ENCODE measurements around the gene IFNLR1.

IFNLR1 gene

DNA sequence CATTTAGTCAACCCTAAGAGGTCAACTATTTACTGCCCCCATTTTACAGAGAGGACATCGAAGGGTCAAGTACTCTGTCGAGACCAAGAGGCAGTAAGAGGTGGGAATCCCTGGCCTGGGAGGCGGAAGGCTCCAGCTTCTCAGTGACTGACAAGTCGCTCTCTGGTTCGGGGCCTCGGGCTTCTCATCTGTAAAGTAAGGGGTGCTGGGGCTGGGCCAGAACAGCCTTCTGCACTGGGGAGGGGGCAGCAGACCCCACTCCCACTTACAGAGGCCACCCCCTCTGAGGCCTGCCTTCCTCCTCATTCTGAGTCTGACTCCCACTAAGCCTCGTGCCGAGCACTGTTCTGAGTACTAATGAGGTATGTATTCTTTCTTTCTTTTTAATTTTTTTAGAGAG, 17.0 kb upstream of the IFNLR1 start:
- peaks cover 21% of the 10 kb centered on the region for H3K27me3 ChIP-seq (ENCODE audit: control insufficient read depth, insufficient read depth, low read length)
- H3K4me1 ChIP-seq (ENCODE audit: control insufficient read depth, insufficient read depth, low read length): peaks cover 6% of the 10 kb centered on the region
- H3K4me3 ChIP-seq (ENCODE audit: low read length): no peak overlapping the region
- no peak overlapping the region for H3K4me2 ChIP-seq (ENCODE audit: low read length)
- no peaks in the 10 kb centered on the region for H3K9me3 ChIP-seq (replicated peaks; ENCODE audit: low read length)
- no peak overlapping the region for H3K9ac ChIP-seq (ENCODE audit: low read depth, low read length)
- H3K36me3 ChIP-seq (ENCODE audit: insufficient read depth, low read length): no peaks in the 10 kb centered on the region

DNA sequence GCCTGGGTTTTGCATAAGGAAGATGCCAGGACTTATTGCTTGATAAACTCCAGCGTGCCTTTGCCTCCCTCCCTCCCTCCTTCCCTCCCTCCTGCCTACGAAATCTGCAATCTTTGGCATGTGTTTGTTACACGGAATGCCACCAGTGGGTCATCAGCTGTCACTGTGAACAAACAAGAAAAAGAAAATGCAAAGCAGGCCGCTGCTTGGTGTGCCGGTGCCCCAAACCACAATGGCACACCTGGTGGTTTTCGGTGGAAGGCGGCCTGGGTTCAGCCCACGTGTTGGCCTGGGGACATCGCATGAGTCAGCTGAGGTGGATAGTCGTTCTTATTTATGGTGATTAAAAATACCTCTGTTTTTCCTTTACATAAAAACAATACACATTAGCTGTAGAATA, 16.3 kb upstream of the IFNLR1 start:
- peaks cover 6% of the 10 kb centered on the region for H3K4me1 ChIP-seq (ENCODE audit: control insufficient read depth, insufficient read depth, low read length)
- no peak overlapping the region for H3K9ac ChIP-seq (ENCODE audit: low read depth, low read length)
- no peaks in the 10 kb centered on the region for H3K36me3 ChIP-seq (ENCODE audit: insufficient read depth, low read length)

DNA sequence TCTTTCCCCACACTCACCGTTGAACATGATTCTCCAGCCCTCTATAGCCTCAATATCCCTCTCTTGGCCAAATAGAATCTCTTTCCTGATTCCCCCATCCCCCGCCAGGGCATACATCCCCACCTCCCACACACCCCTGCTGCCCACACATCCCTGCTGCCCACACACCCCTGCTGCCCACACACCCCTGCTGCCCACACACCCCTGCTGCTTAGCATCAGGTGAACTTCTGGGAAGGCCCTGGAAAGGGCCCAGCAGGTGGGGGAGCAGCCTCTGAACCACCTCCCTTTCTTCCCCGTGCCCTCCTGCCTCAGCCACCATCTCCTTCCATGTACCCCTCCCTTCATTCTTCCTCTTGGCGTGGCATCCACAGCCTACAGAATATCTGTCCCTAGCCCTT, 15.9 kb upstream of the IFNLR1 start:
- no peak overlapping the region for H3K4me3 ChIP-seq (ENCODE audit: low read length)

More for the DNA sequence above, 16.3 kb upstream of the IFNLR1 start:
- Histone ChIP-seq H3K4me2 (ENCODE audit: low read length) (no peak overlapping the region), H3K4me3 (ENCODE audit: low read length) (no peak overlapping the region), H3K9me3 (replicated peaks; ENCODE audit: low read length) (no peaks in the 10 kb centered on the region), H3K27me3 (ENCODE audit: control insufficient read depth, insufficient read depth, low read length) (peaks cover 21% of the 10 kb centered on the region)

DNA sequence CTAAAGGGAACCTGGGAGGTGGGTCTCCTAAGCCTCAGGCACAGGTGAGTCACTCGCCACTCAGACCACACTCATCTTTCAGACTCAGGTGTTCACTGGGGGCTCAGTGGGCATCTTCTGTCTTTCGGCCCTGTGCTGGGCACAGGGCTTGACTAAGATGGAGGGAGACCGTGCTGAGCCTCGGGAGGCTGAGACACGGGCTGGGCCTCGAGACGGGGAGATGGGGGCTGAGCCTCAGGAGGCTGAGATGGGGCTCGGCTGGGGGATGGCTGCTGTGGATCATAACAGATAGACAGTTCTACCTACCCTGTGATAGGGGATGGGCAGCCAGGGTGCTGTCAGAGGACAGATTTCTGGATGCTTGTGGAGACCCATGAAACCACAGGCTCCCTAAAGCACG, 15.5 kb upstream of the IFNLR1 start:
- H3K27me3 ChIP-seq (ENCODE audit: control insufficient read depth, insufficient read depth, low read length): peaks cover 14% of the 10 kb centered on the region
- no peak overlapping the region for H3K4me2 ChIP-seq (ENCODE audit: low read length)
- H3K4me1 ChIP-seq (ENCODE audit: control insufficient read depth, insufficient read depth, low read length): peaks cover 6% of the 10 kb centered on the region
- H3K36me3 ChIP-seq (ENCODE audit: insufficient read depth, low read length): no peaks in the 10 kb centered on the region
- no peak overlapping the region for H3K4me3 ChIP-seq (ENCODE audit: low read length)
- no peaks in the 10 kb centered on the region for H3K9me3 ChIP-seq (replicated peaks; ENCODE audit: low read length)
- no peak overlapping the region for H3K9ac ChIP-seq (ENCODE audit: low read depth, low read length)

More for the DNA sequence above, 15.9 kb upstream of the IFNLR1 start:
- H3K36me3 ChIP-seq (ENCODE audit: insufficient read depth, low read length): no peaks in the 10 kb centered on the region
- H3K4me2 ChIP-seq (ENCODE audit: low read length): no peak overlapping the region
- H3K9ac ChIP-seq (ENCODE audit: low read depth, low read length): no peak overlapping the region
- no peaks in the 10 kb centered on the region for H3K9me3 ChIP-seq (replicated peaks; ENCODE audit: low read length)
- peaks cover 17% of the 10 kb centered on the region for H3K27me3 ChIP-seq (ENCODE audit: control insufficient read depth, insufficient read depth, low read length)
- peaks cover 6% of the 10 kb centered on the region for H3K4me1 ChIP-seq (ENCODE audit: control insufficient read depth, insufficient read depth, low read length)

DNA sequence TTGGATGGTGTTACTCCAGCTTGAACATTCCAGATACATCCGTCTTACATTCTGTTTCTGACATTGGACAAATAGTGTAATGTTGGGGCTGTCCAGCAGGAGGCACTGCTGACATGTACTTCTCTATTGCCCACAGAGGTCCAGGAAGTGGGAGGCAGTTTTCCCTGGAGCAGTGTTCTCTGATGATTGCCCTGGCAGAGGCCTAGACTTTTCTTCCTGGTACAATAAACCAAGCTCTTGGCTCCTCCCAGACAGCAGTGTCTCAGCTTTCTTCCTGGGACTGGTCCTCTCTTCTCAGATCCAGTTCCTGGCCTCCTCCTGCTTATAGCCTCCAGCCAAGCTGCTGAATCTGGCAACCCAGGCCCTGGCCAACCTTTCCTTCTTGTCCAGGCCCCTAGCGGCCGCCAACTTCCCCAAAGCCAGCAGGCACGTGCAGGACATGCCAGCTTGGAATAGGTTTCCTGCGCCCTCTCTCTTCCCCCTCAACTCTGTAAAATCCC, 14.9 kb upstream of the IFNLR1 start:
- H3K36me3 ChIP-seq (ENCODE audit: insufficient read depth, low read length): no peaks in the 10 kb centered on the region
- no peak overlapping the region for H3K4me2 ChIP-seq (ENCODE audit: low read length)
- H3K4me1 ChIP-seq (ENCODE audit: control insufficient read depth, insufficient read depth, low read length): peaks cover 6% of the 10 kb centered on the region
- H3K27me3 ChIP-seq (ENCODE audit: control insufficient read depth, insufficient read depth, low read length): peaks cover 14% of the 10 kb centered on the region
- H3K9ac ChIP-seq (ENCODE audit: low read depth, low read length): no peak overlapping the region
- H3K4me3 ChIP-seq (ENCODE audit: low read length): no peak overlapping the region
- H3K9me3 ChIP-seq (replicated peaks; ENCODE audit: low read length): no peaks in the 10 kb centered on the region

DNA sequence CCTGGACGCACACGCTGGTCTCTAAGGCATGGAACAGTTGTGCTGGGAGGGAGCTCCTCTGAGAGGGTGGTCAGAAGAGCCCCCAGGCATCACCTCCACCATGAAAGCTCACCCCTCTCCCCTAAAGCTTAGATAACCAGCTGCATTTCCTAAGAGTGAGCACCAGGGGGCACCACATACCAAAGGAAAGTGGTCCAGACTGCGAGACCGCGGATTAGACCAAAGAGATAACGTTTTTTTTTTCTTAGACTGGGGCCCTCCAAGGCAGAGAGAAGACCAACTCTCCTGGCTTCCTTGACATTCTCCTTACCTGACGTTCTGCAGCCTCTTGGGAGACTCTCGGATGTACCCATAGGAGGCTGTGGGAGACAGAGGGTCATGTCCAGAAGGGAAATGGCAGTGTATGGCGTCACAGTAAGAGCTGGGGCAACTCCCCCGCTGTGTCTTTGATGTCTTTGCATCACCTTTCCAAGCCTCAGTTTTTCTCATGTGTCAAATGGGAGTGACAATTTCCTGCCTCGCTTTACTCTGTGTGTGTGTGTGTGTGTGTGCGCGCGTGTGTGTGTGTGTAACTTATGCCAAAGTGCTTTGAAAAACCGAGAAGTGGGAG, 12.3 kb upstream of the IFNLR1 start:
- no peaks in the 10 kb centered on the region for H3K36me3 ChIP-seq (ENCODE audit: insufficient read depth, low read length)
- peaks cover 6% of the 10 kb centered on the region for H3K4me1 ChIP-seq (ENCODE audit: control insufficient read depth, insufficient read depth, low read length)
- no peaks in the 10 kb centered on the region for H3K9me3 ChIP-seq (replicated peaks; ENCODE audit: low read length)
- peak overlapping the region; percentile 15 for H3K4me3 ChIP-seq (ENCODE audit: low read length)
- H3K4me2 ChIP-seq (ENCODE audit: low read length): peak overlapping the region; percentile 61
- no peaks in the 10 kb centered on the region for H3K27me3 ChIP-seq (ENCODE audit: control insufficient read depth, insufficient read depth, low read length)
- no peak overlapping the region for H3K9ac ChIP-seq (ENCODE audit: low read depth, low read length)

DNA sequence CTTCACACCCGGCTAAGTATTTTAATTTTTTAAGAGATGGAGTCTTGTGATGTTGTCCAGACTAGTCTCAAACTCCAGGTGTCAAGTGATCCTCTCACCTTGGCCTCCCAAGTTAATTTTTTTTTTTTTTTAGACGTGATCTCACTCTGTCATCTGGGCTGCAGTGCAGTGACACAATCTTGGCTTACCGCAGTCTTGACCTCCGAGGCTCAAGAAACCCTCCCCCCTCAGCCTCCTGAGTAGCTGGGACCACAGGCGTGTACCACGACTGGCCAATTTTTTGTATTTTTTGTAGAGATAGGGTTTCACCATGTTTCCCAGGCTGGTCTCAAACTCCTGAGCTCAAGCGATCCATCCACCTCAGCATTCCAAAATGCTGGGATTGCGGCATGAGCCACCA, 11.7 kb upstream of the IFNLR1 start:
- Histone ChIP-seq H3K9ac (ENCODE audit: low read depth, low read length) (no peak overlapping the region), H3K36me3 (ENCODE audit: insufficient read depth, low read length) (no peaks in the 10 kb centered on the region), H3K27me3 (ENCODE audit: control insufficient read depth, insufficient read depth, low read length) (no peaks in the 10 kb centered on the region), H3K4me1 (ENCODE audit: control insufficient read depth, insufficient read depth, low read length) (peaks cover 6% of the 10 kb centered on the region), H3K9me3 (replicated peaks; ENCODE audit: low read length) (no peaks in the 10 kb centered on the region), H3K4me2 (ENCODE audit: low read length) (no peak overlapping the region), H3K4me3 (ENCODE audit: low read length) (no peak overlapping the region)

DNA sequence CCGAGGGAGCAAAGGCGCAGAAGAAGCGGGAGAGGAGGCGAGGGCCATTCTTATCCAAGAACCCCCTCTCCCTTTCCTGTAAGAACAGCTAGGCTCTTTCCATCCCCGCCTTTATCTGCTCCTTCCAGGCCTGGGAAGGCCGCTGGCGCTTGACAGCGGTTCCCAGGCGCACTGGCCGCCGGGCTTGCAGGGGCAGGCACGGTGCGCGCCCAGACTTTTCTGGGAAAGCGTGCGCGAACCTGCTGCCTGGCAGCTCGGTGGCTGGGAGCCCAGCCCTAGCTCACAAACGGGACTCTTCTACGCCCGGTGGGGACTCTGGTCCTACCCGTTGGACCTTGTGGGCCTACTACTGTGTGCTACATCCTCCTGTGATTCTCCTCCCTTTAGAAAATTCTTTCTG, 8.8 kb upstream of the IFNLR1 start:
- Histone ChIP-seq H3K9ac (ENCODE audit: low read depth, low read length) (no peak overlapping the region), H3K4me2 (ENCODE audit: low read length) (no peak overlapping the region), H3K4me3 (ENCODE audit: low read length) (no peak overlapping the region), H3K36me3 (ENCODE audit: insufficient read depth, low read length) (no peaks in the 10 kb centered on the region), H3K27me3 (ENCODE audit: control insufficient read depth, insufficient read depth, low read length) (no peaks in the 10 kb centered on the region), H3K9me3 (replicated peaks; ENCODE audit: low read length) (no peaks in the 10 kb centered on the region), H3K4me1 (ENCODE audit: control insufficient read depth, insufficient read depth, low read length) (peaks cover 6% of the 10 kb centered on the region)

DNA sequence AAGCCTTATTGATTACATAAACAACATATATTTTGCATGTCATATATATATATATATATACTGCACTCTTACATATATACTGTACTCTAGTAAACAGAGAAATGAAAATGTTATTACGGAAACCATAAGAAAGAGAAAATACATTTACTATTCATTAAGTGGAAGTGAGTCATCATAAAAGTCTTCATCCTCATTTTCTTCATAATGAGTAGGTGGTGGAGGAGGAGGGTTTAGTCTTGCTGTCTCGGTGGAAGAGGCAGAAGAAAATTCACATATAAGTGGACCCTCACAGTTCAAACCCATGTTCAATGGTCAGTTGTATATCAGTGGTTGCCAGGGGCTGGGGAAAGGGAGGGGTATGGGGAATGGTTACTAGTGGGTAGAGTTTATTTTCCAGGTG, 8.0 kb upstream of the IFNLR1 start:
- peaks cover 6% of the 10 kb centered on the region for H3K4me1 ChIP-seq (ENCODE audit: control insufficient read depth, insufficient read depth, low read length)
- no peak overlapping the region for H3K9ac ChIP-seq (ENCODE audit: low read depth, low read length)
- no peaks in the 10 kb centered on the region for H3K9me3 ChIP-seq (replicated peaks; ENCODE audit: low read length)
- no peaks in the 10 kb centered on the region for H3K36me3 ChIP-seq (ENCODE audit: insufficient read depth, low read length)
- H3K4me3 ChIP-seq (ENCODE audit: low read length): no peak overlapping the region
- H3K4me2 ChIP-seq (ENCODE audit: low read length): no peak overlapping the region
- H3K27me3 ChIP-seq (ENCODE audit: control insufficient read depth, insufficient read depth, low read length): no peaks in the 10 kb centered on the region

DNA sequence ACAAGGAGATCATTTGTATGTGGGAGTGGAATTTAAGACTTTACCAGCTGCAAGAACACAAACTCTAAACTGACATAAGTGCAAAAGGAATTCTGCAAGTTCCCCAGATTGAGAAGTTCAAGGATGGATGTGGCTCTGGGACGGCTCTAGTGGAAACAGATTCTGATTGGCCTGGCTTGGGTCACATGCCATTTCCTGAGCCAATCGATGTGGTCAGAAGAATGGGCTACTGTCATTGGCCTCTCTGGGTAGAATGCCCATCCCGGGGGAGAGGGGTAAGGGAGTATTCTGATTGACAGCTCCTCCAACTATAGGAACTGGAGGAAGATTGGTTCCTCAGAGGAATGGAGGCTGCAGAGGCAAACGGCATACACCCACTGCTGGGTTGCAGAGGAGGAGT, 6.0 kb upstream of the IFNLR1 start:
- Histone ChIP-seq H3K9me3 (replicated peaks; ENCODE audit: low read length) (no peaks in the 10 kb centered on the region), H3K4me1 (ENCODE audit: control insufficient read depth, insufficient read depth, low read length) (peaks cover 6% of the 10 kb centered on the region), H3K4me3 (ENCODE audit: low read length) (no peak overlapping the region), H3K27me3 (ENCODE audit: control insufficient read depth, insufficient read depth, low read length) (no peaks in the 10 kb centered on the region), H3K36me3 (ENCODE audit: insufficient read depth, low read length) (no peaks in the 10 kb centered on the region), H3K9ac (ENCODE audit: low read depth, low read length) (no peak overlapping the region), H3K4me2 (ENCODE audit: low read length) (no peak overlapping the region)

DNA sequence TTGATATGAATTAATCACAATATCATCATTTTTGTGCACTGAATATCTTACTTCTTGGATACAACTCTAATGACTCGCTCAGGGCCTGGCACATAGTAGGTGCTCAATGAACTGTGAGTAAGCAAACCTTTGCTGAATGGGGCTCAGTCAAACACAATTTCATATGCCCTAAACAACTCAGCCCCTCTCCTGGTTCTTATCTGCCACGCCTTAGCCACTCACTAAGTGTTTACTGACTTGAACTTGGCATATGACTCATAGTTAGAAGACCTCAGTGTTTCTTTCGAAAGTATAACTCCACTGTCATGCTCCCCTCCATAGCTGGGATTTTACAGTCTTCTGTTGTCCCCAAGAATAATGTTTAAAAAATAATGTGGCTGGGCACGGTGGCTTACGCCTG, 4.8 kb upstream of the IFNLR1 start:
- H3K9ac ChIP-seq (ENCODE audit: low read depth, low read length): no peak overlapping the region
- no peak overlapping the region for H3K4me2 ChIP-seq (ENCODE audit: low read length)
- H3K9me3 ChIP-seq (replicated peaks; ENCODE audit: low read length): no peaks in the 10 kb centered on the region
- peaks cover 14% of the 10 kb centered on the region for H3K4me1 ChIP-seq (ENCODE audit: control insufficient read depth, insufficient read depth, low read length)
- H3K4me3 ChIP-seq (ENCODE audit: low read length): no peak overlapping the region
- peaks cover 9% of the 10 kb centered on the region for H3K27me3 ChIP-seq (ENCODE audit: control insufficient read depth, insufficient read depth, low read length)
- no peaks in the 10 kb centered on the region for H3K36me3 ChIP-seq (ENCODE audit: insufficient read depth, low read length)

DNA sequence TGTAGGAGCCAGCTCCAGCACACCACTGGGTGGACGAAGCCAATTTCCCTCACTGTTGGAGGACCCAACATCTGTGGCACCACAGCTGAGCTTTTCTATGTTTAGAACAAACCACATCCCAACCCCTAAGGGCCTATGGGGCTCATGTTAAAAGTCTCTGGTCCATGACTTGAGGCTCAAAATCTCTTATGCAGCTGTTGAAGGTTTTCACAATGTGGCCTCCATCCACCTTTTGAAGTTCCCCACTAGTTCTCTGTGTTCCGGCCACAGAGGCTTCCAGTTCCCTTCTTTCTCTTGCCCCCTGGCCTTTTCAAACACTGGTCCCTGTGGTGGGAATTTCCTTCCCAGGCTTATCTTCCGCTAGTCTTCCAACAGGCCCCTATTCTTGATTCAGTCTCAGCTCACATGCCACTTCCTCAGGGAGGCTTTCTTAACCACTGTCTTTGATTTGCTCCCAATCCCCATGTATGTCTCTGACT, 3.9 kb upstream of the IFNLR1 start:
- H3K4me1 ChIP-seq (ENCODE audit: control insufficient read depth, insufficient read depth, low read length): peaks cover 17% of the 10 kb centered on the region
- H3K9ac ChIP-seq (ENCODE audit: low read depth, low read length): no peak overlapping the region
- H3K4me3 ChIP-seq (ENCODE audit: low read length): no peak overlapping the region
- H3K4me2 ChIP-seq (ENCODE audit: low read length): no peak overlapping the region
- no peaks in the 10 kb centered on the region for H3K9me3 ChIP-seq (replicated peaks; ENCODE audit: low read length)
- peaks cover 17% of the 10 kb centered on the region for H3K27me3 ChIP-seq (ENCODE audit: control insufficient read depth, insufficient read depth, low read length)
- H3K36me3 ChIP-seq (ENCODE audit: insufficient read depth, low read length): no peaks in the 10 kb centered on the region
